Thymus (tissue), 11 donors: ENCODE measurements around the gene CCDC34. TPM values are rescaled to one million over a fixed set of nuclear protein-coding genes. Genes with fewer than 3 reads are reported as not detected.
A peak's percentile ranks its signal among the peaks of the same experiment; 100 is the strongest.

Experiments used
- DNase-seq, 9 donors: peaks; one replicate each; pipeline ENCODE4 v3.0.0-alpha.2; 2013; ENCODE audit warnings: low spot score in 9 of 9, low read depth in 6 of 9, missing footprints in 1 of 9
- H3K27ac ChIP-seq, 2 donors: one replicate each; pipeline ENCODE4 v1.5.1; 2013; ENCODE audit warnings: control low read depth in 1 of 2, low read depth in 1 of 2, low read length in 1 of 2, mild to moderate bottlenecking in 1 of 2, moderate library complexity in 1 of 2
- H3K27me3 ChIP-seq, 2 donors: one replicate each; pipeline ENCODE4 v1.5.1; 2013; ENCODE audit warnings: low read length in 1 of 2; ENCODE audit not compliant: control insufficient read depth in 2 of 2, insufficient read depth in 1 of 2
- H3K36me3 ChIP-seq, 2 donors: one replicate each; pipeline ENCODE4 v1.5.1; 2013; ENCODE audit warnings: low read length in 1 of 2, mild to moderate bottlenecking in 1 of 2, moderate library complexity in 1 of 2; ENCODE audit not compliant: control insufficient read depth in 2 of 2, insufficient read depth in 2 of 2
- H3K4me1 ChIP-seq, 2 donors: one replicate each; pipeline ENCODE4 v1.5.1; 2013; ENCODE audit warnings: low read length in 2 of 2; ENCODE audit not compliant: control insufficient read depth in 2 of 2, insufficient read depth in 2 of 2
- H3K4me3 ChIP-seq, 2 donors: one replicate each; pipeline ENCODE4 v1.5.1; 2013; ENCODE audit warnings: low read length in 2 of 2, control low read depth in 1 of 2, mild to moderate bottlenecking in 1 of 2
- H3K9me3 ChIP-seq, 2 donors: one replicate each; pipeline ENCODE4 v1.5.1; 2013; ENCODE audit warnings: low read length in 1 of 2, mild to moderate bottlenecking in 1 of 2; ENCODE audit not compliant: control insufficient read depth in 2 of 2, insufficient read depth in 1 of 2
- WGBS: extraction: QIAGEN DNeasy Blood & Tissue Kit; methylation state at CpG from one replicate; pipeline ENCODE4 v1.1.7; 2013; 5-methylcytosine and 5-hydroxymethylcytosine counted together
- polyA plus RNA-seq: library from polyadenylated mRNA; stranded (reverse); fragments of 200-250 nt; gene quantifications from one replicate; pipeline ENCODE4 v1.2.3, GENCODE V29; 2013
- total RNA-seq: library from RNA; stranded (reverse); fragments of 120-200 nt; gene quantifications from one replicate; pipeline ENCODE4 v1.2.4, GENCODE V29; 2013
- donor health status: healthy.

CCDC34 gene
- total and polyA plus RNA-seq, 2 donors: 6.6 to 17.2 TPM

GRCh38 chr11:27305751-27306150, 57.3 kb downstream of the CCDC34 start:
- DNase-seq: no peak
- Histone ChIP-seq H3K27me3 (no peaks in the 10 kb centered on the region), H3K4me1 (no peaks in the 10 kb centered on the region), H3K27ac (no peak overlapping the region), H3K4me3 (no peak overlapping the region), H3K36me3 (no peaks in the 10 kb centered on the region), H3K9me3 (peaks cover 0 to 19% of the 10 kb centered on the region in 2 donors)
- WGBS: 95% methylated on average over 3 of the region's 3 CpGs

- Histone ChIP-seq H3K27me3 (no peaks in the 10 kb centered on the region), H3K4me3 (no peak overlapping the region), H3K9me3 (peaks cover 0 to 19% of the 10 kb centered on the region in 2 donors), H3K27ac (no peak overlapping the region), H3K36me3 (no peaks in the 10 kb centered on the region), H3K4me1 (no peaks in the 10 kb centered on the region)
- no peak for DNase-seq
- WGBS: 96% methylated on average over 8 of the region's 8 CpGs
These were observed 58.5 kb downstream of the CCDC34 start for GRCh38 chr11:27304514-27304913.

- 88% methylated on average over 5 of the region's 5 CpGs for WGBS
- H3K27me3 ChIP-seq: no peaks in the 10 kb centered on the region
These were observed 59.1 kb downstream of the CCDC34 start for GRCh38 chr11:27303903-27304302.

GRCh38 chr11:27300974-27301373, 62.0 kb downstream of the CCDC34 start:
- Histone ChIP-seq H3K27ac (no peak overlapping the region), H3K4me1 (no peaks in the 10 kb centered on the region), H3K27me3 (no peaks in the 10 kb centered on the region), H3K36me3 (no peaks in the 10 kb centered on the region), H3K9me3 (peaks cover 0 to 16% of the 10 kb centered on the region in 2 donors), H3K4me3 (no peak overlapping the region)
- DNase-seq: no peak

More at GRCh38 chr11:27303903-27304302, 59.1 kb downstream of the CCDC34 start:
- Histone ChIP-seq H3K27ac (no peak overlapping the region), H3K36me3 (no peaks in the 10 kb centered on the region), H3K4me1 (no peaks in the 10 kb centered on the region), H3K9me3 (peaks cover 0 to 19% of the 10 kb centered on the region in 2 donors), H3K4me3 (no peak overlapping the region)
- no peak for DNase-seq

GRCh38 chr11:27297616-27298015, 65.4 kb downstream of the CCDC34 start:
- no peaks in the 10 kb centered on the region for H3K27me3 ChIP-seq
- 76% methylated on average over 1 of the region's 1 CpG for WGBS
- no peak overlapping the region for H3K4me3 ChIP-seq
- no peaks in the 10 kb centered on the region for H3K4me1 ChIP-seq
- DNase-seq: no peak
- no peaks in the 10 kb centered on the region for H3K36me3 ChIP-seq
- no peak overlapping the region for H3K27ac ChIP-seq
- H3K9me3 ChIP-seq: no peaks in the 10 kb centered on the region

GRCh38 chr11:27296497-27296896, 66.5 kb downstream of the CCDC34 start:
- peak in 1 of 9 donors; percentile 6 for DNase-seq
- Histone ChIP-seq H3K27me3 (no peaks in the 10 kb centered on the region), H3K36me3 (no peaks in the 10 kb centered on the region), H3K4me1 (no peaks in the 10 kb centered on the region), H3K9me3 (no peaks in the 10 kb centered on the region), H3K4me3 (no peak overlapping the region), H3K27ac (no peak overlapping the region)
- 79% methylated on average over 3 of the region's 3 CpGs for WGBS

GRCh38 chr11:27295928-27296327, 67.1 kb downstream of the CCDC34 start:
- Histone ChIP-seq H3K36me3 (no peaks in the 10 kb centered on the region), H3K9me3 (peaks cover 1 to 5% of the 10 kb centered on the region in 2 donors), H3K27ac (no peak overlapping the region), H3K27me3 (no peaks in the 10 kb centered on the region), H3K4me3 (no peak overlapping the region), H3K4me1 (no peaks in the 10 kb centered on the region)
- no peak for DNase-seq
- WGBS: 98% methylated on average over 1 of the region's 1 CpG

- 89% methylated on average over 4 of the region's 4 CpGs for WGBS
- no peak for DNase-seq
- no peak overlapping the region for H3K27ac ChIP-seq
- no peaks in the 10 kb centered on the region for H3K27me3 ChIP-seq
- H3K4me3 ChIP-seq: no peak overlapping the region
- H3K36me3 ChIP-seq: no peaks in the 10 kb centered on the region
- H3K4me1 ChIP-seq: no peaks in the 10 kb centered on the region
- H3K9me3 ChIP-seq: peaks cover 1 to 5% of the 10 kb centered on the region in 2 donors
These were observed 68.4 kb downstream of the CCDC34 start for GRCh38 chr11:27294654-27295053.

GRCh38 chr11:27293515-27294417, 69.2 kb downstream of the CCDC34 start:
- DNase-seq: no peak
- H3K27me3 ChIP-seq: no peaks in the 10 kb centered on the region
- H3K36me3 ChIP-seq: no peaks in the 10 kb centered on the region
- WGBS: 83% methylated on average over 6 of the region's 6 CpGs
- H3K4me3 ChIP-seq: no peak overlapping the region
- H3K9me3 ChIP-seq: peaks cover 1 to 5% of the 10 kb centered on the region in 2 donors
- no peak overlapping the region for H3K27ac ChIP-seq
- no peaks in the 10 kb centered on the region for H3K4me1 ChIP-seq
